K562 (cell line): ENCODE results near the gene KLK10. TPM values are rescaled to one million over a fixed set of nuclear protein-coding genes. Genes with fewer than 3 reads are reported as not detected.

Experiments
- ATAC-seq: fragments of 200-7000 bp; cut with Tn5 transposase; 3 replicates; pipeline ENCODE4 v1.9.1; 2020; ENCODE audit warnings: moderate library complexity
- BruUV-seq: library from RNA; stranded (reverse); fragments of 400-500 nt; replicated peaks from 2 replicates; lab custom pipeline; 2021; lab: Mats Ljungman, UMichigan
- CTCF ChIA-PET: fragments of 300-600 bp; formaldehyde crosslinking; extraction: SDS; loops from one replicate; lab custom pipeline; 2021; ENCODE audit warnings: low intra/inter-chr PET ratio; lab: Yijun Ruan, JAX
- POLR2A ChIA-PET: fragments of 300-600, 350-650 bp; sonication (Branson Sonifier 250); formaldehyde crosslinking; extraction: SDS; loops from one replicate; lab custom pipeline; 2021; ENCODE audit warnings: antibody characterized with exemption, inconsistent platforms; lab: Yijun Ruan, JAX
- DNase-seq, 4 experiments: peaks; one replicate each; pipeline versions ENCODE4 v3.0.0 to v3.0.0-alpha.2; 2011 to 2018; ENCODE audit warnings: low spot score in 3 of 4, mixed read lengths in 3 of 4; ENCODE audit errors: extremely low read depth in 1 of 4
- FAIRE-seq: peaks from 2 replicates; lab custom pipeline; 2011; peaks lifted over from hg19 to GRCh38; lab: Jason Lieb, UNC
- H2AFZ ChIP-seq: 2 replicates; pipeline ENCODE4 v1.6.0; 2011; ENCODE audit warnings: low read depth, low read length, control low read depth, inconsistent platforms
- H3K27ac ChIP-seq: fragments of 200-600 bp; 3 replicates; pipeline ENCODE4 v1.8.0; 2011; ENCODE audit warnings: low read depth, mild to moderate bottlenecking, control low read depth, inconsistent platforms, low read length, moderate library complexity, mixed read lengths; ENCODE audit errors: extremely low read depth
- H3K27me3 ChIP-seq, 2 experiments: fragments of 300-600 bp in 1 of 2; 2 replicates in 1 of 2; 3 replicates in 1 of 2; pipeline versions ENCODE4 v1.6.0 to v1.8.0; 2011; ENCODE audit warnings: inconsistent platforms in 2 of 2, low read length in 2 of 2, mild to moderate bottlenecking in 1 of 2, mixed read lengths in 1 of 2, moderate library complexity in 1 of 2; ENCODE audit not compliant: control insufficient read depth in 2 of 2, insufficient read depth in 2 of 2
- H3K36me3 ChIP-seq: fragments of 300-600 bp; 3 replicates; pipeline ENCODE4 v1.8.0; 2011; ENCODE audit warnings: mild to moderate bottlenecking, low read length, inconsistent platforms; ENCODE audit not compliant: control insufficient read depth, insufficient read depth
- H3K4me1 ChIP-seq, 2 experiments: fragments of 200-600 bp in 1 of 2; replicated peaks in 1 of 2; 2 replicates in 1 of 2; 3 replicates in 1 of 2; pipeline versions ENCODE4 v1.5.1 to v1.8.0; 2011; ENCODE audit warnings: inconsistent platforms in 2 of 2, low read length in 2 of 2, mild to moderate bottlenecking in 1 of 2, mixed read lengths in 1 of 2, moderate library complexity in 1 of 2; ENCODE audit not compliant: control insufficient read depth in 2 of 2, insufficient read depth in 2 of 2
- H3K4me2 ChIP-seq: 2 replicates; pipeline ENCODE4 v1.6.1; 2011; ENCODE audit warnings: low read length, control low read depth, inconsistent platforms, mixed read lengths; ENCODE audit not compliant: insufficient read depth
- H3K4me3 ChIP-seq: fragments of 200-600 bp; sonication (generic), shearing (Covaris generic); 2 replicates; pipeline ENCODE4 v1.5.1; 2016; ENCODE audit warnings: control low read depth, inconsistent platforms
- H3K79me2 ChIP-seq: fragments of 200-600 bp; 3 replicates; pipeline ENCODE4 v1.8.0; 2011; ENCODE audit warnings: low read length, inconsistent platforms; ENCODE audit not compliant: control insufficient read depth, insufficient read depth
- H3K9ac ChIP-seq, 2 experiments: 2 replicates each; pipeline versions ENCODE4 v1.6.0 to v1.6.1; 2011; ENCODE audit warnings: low read depth in 2 of 2, low read length in 2 of 2, control low read depth in 1 of 2, inconsistent platforms in 1 of 2, mild to moderate bottlenecking in 1 of 2, mixed read lengths in 1 of 2; ENCODE audit not compliant: insufficient read depth in 1 of 2
- H3K9me1 ChIP-seq: one replicate; pipeline ENCODE4 v1.6.0; 2011; ENCODE audit warnings: inconsistent platforms, mild to moderate bottlenecking, low read length, moderate library complexity; ENCODE audit not compliant: control insufficient read depth, insufficient read depth
- H3K9me3 ChIP-seq: replicated peaks from 2 replicates; pipeline ENCODE4 v1.5.1; 2011; ENCODE audit warnings: low read depth, low read length, inconsistent platforms; ENCODE audit not compliant: control insufficient read depth, insufficient read depth
- H4K20me1 ChIP-seq: replicated peaks from 2 replicates; pipeline ENCODE4 v1.6.1; 2011; ENCODE audit warnings: low read length, inconsistent platforms, mixed read lengths; ENCODE audit not compliant: control insufficient read depth, insufficient read depth
- DMBX1 ChIP-seq: fragments of 250-450 bp; sonication (Bioruptor Pico); IDR thresholded peaks from 2 replicates; pipeline ENCODE4 v1.8.0; 2022; ENCODE audit warnings: inconsistent platforms, mild to moderate bottlenecking, moderate library complexity, borderline replicate concordance
- E2F3 ChIP-seq: fragments of 250-450 bp; sonication (Bioruptor Pico); IDR thresholded peaks from 2 replicates; pipeline ENCODE4 v1.4.0; 2020; ENCODE audit warnings: mild to moderate bottlenecking
- MTA2 ChIP-seq: fragments of 450-650 bp; IDR thresholded peaks from 2 replicates; pipeline ENCODE4 v1.6.1; 2016; ENCODE audit warnings: low read depth
- NFE2 ChIP-seq: IDR thresholded peaks from 2 replicates; pipeline ENCODE4 v1.6.1; 2014; ENCODE audit warnings: antibody characterized with exemption, low read depth
- PPARD ChIP-seq: fragments of 250-450 bp; sonication (Bioruptor Pico); IDR thresholded peaks from 2 replicates; pipeline ENCODE4 v1.8.0; 2022; ENCODE audit warnings: inconsistent platforms, mild to moderate bottlenecking, moderate library complexity
- SETDB1 ChIP-seq: IDR thresholded peaks from one replicate; pipeline ENCODE4 v1.6.1; 2012; ENCODE audit warnings: low read length, control low read depth, inconsistent platforms
- TEAD4 ChIP-seq, 2 experiments: sonication (generic) in 1 of 2; formaldehyde crosslinking in 1 of 2; IDR thresholded peaks; 2 replicates each; pipeline versions ENCODE4 v1.6.1 to v1.8.0; 2012 to 2022; ENCODE audit warnings: borderline replicate concordance in 1 of 2, inconsistent platforms in 1 of 2, low read length in 1 of 2, mild to moderate bottlenecking in 1 of 2, missing genetic modification reagents in 1 of 2
- WHSC1 ChIP-seq: IDR thresholded peaks from one replicate; pipeline ENCODE4 v1.6.1; 2012; ENCODE audit warnings: low read length, control low read depth, inconsistent platforms
- WGBS: fragments of 100-300 bp; shearing (Covaris generic); methylation state at CpG from one replicate; pipeline ENCODE4 v1.1.6; 2016; ENCODE audit warnings: low coverage, mixed read lengths; ENCODE audit not compliant: insufficient coverage; ENCODE audit errors: missing lambda C conversion rate; 5-methylcytosine and 5-hydroxymethylcytosine counted together
- in situ Hi-C: fragments of 300-500 bp; cut with MboI; formaldehyde crosslinking; loops from 4 replicates; pipeline ENCODE4 v1.15.0; 2018; ENCODE audit warnings: inconsistent platforms, mixed read lengths
- intact Hi-C: fragments of 100-400 bp; cut with micrococcal nuclease; formaldehyde crosslinking; loops from 2 replicates; pipeline ENCODE4 v1.14.2; 2022
- polyA plus RNA-seq, 8 experiments: library from polyadenylated mRNA; depleted of rRNA in 4 of 8; stranded (reverse) in 5 of 8; unstranded in 3 of 8; fragments of >200 nt; fragmentation: Nextera tagmentation in 2 of 8; fragmentation: Illumina TruSeq in 1 of 8; extraction: Ambion mirVana in 2 of 8; extraction: Trizol in 1 of 8; gene quantifications; 2 replicates each; pipeline versions ENCODE4 v1.2.1 to v1.2.3, GENCODE V29; 2011 to 2014; ENCODE audit warnings: inconsistent platforms in 1 of 8, missing spikeins in 1 of 8
- total RNA-seq, 7 experiments: library from RNA; depleted of rRNA in 6 of 7; stranded (reverse); fragments of >200 nt in 6 of 7; fragmentation: Illumina TruSeq in 2 of 7; extraction: Trizol in 2 of 7; gene quantifications; 2 replicates each; pipeline versions ENCODE4 v1.2.1 to v1.2.3, GENCODE V29; 2011 to 2021; ENCODE audit warnings: low replicate concordance in 1 of 7
- TF ChIP-seq, protein P1 (sequence below), 2 experiments: IDR thresholded peaks; 2 replicates each; pipeline ENCODE4 v1.6.1; 2012; ENCODE audit warnings: improper control_type of control experiment in 2 of 2, low read depth in 2 of 2, low read length in 2 of 2, borderline replicate concordance in 1 of 2

The KLK10 gene
- total and polyA plus RNA-seq, 9 of the 15 experiments (the other 6 are each of a cell fraction or from before 2014, with no cell fraction given) = 0.11 TPM; not detected in 8

DNA sequence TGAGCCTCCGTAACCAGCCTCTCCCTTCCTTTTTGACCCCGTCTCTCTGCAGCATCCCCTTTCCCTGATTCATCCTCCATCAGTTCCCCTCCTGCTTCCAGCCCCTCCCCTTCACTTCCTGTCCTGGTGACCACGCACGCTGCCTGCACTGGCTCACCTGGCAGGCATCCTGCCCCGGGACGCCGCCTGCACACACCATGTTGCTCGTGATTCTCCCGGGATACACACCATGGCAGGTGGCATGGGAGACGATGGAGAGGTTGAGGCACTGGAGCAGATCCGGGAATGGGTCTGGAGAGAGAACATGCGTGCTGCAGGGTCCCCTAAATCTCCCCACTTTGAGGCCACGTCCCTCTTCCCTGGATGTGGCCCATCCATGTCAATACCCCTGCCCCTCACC is 11.1 kb upstream of the KLK10 start:
- no peaks in the 10 kb centered on the region for H3K9me3 ChIP-seq
- intact Hi-C loops = no loop called here
- 5% methylated on average over 12 of the region's 13 CpGs for WGBS

DNA sequence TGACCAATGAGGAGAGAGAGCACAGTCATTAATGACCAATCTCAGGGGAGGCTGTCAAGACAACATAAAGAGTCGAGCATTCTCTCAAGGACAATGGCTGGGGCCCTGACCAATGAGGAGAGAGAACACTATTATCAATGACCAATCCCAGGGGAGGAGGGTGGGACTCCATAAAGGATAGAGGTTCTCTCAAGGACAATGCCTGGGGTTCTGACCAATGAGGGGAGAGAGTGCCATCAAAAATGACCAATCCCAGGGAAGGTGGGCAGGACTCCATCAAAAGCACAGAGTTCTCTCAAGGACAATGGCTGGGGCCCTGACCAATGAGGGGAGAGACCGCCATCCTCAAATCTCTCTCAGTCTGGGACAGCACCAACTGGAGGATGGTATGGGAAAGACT is 10.2 kb upstream of the KLK10 start:
- Histone ChIP-seq H3K27ac (no peak overlapping the region), H3K9me1 (peaks cover 2% of the 10 kb centered on the region), H2AFZ (no peak overlapping the region), H3K9me3 (no peaks in the 10 kb centered on the region), H3K79me2 (no peaks in the 10 kb centered on the region), H3K4me3 (no peak overlapping the region), H3K9ac (no peak overlapping the region), H3K36me3 (no peaks in the 10 kb centered on the region), H3K4me1 (peaks cover 0 to 14% of the 10 kb centered on the region in 2 experiments; a peak in 2 of 5 replicates), H3K27me3 (peaks cover 13 to 61% of the 10 kb centered on the region in 2 experiments; a peak in 4 of 5 replicates), H3K4me2 (no peak overlapping the region), H4K20me1 (no peaks in the 10 kb centered on the region)
- 3% methylated on average over 2 of the region's 2 CpGs for WGBS
- peak; percentile 18 to 68 (median 64) for DNase-seq
- POLR2A ChIA-PET = no interaction called here
- ATAC-seq = peak; percentile 80
- in situ Hi-C loops = no loop called here
- peak; percentile 19 for FAIRE-seq
- CTCF ChIA-PET = interaction anchor here (0.6 kb wide), 1 partner anchor 360 kb away, joined by 5 read pairs; no protein-coding TSS in a partner anchor
- intact Hi-C loops = no loop called here
- no TSS peak for BruUV-seq
- no peak for TF ChIP-seq SETDB1
- TF ChIP-seq, protein P1, sequence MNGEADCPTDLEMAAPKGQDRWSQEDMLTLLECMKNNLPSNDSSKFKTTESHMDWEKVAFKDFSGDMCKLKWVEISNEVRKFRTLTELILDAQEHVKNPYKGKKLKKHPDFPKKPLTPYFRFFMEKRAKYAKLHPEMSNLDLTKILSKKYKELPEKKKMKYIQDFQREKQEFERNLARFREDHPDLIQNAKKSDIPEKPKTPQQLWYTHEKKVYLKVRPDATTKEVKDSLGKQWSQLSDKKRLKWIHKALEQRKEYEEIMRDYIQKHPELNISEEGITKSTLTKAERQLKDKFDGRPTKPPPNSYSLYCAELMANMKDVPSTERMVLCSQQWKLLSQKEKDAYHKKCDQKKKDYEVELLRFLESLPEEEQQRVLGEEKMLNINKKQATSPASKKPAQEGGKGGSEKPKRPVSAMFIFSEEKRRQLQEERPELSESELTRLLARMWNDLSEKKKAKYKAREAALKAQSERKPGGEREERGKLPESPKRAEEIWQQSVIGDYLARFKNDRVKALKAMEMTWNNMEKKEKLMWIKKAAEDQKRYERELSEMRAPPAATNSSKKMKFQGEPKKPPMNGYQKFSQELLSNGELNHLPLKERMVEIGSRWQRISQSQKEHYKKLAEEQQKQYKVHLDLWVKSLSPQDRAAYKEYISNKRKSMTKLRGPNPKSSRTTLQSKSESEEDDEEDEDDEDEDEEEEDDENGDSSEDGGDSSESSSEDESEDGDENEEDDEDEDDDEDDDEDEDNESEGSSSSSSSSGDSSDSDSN (IDR thresholded peaks at IDR 0.05; ENCODE audit: borderline replicate concordance in 1 of 2, low read depth in 2 of 2, low read length in 2 of 2) = no peak
- no peak for TF ChIP-seq MTA2
- no peak for TF ChIP-seq DMBX1 (CRISPR knock-in tag)
- TF ChIP-seq PPARD (CRISPR knock-in tag) = no peak
- TF ChIP-seq WHSC1 = no peak

More for the DNA sequence above, 11.1 kb upstream of the KLK10 start:
- TF ChIP-seq TEAD4 (IDR thresholded peaks at IDR 0.05; ENCODE audit: low read length) = no peak
- TF ChIP-seq TEAD4 (CRISPR knock-in tag; IDR thresholded peaks at IDR 0.05; ENCODE audit: borderline replicate concordance) = no peak
- TF ChIP-seq NFE2 = no peak
- no peak for TF ChIP-seq E2F3 (CRISPR knock-in tag)
- H3K27me3 ChIP-seq = peaks cover 15 to 58% of the 10 kb centered on the region in 2 experiments
- H3K4me3 ChIP-seq = no peak overlapping the region
- no peak overlapping the region for H3K9ac ChIP-seq
- no peak overlapping the region for H2AFZ ChIP-seq
- H4K20me1 ChIP-seq = no peaks in the 10 kb centered on the region
- no peak overlapping the region for H3K4me2 ChIP-seq
- DNase-seq = no peak
- POLR2A ChIA-PET = no interaction called here
- ATAC-seq = no peak
- no peaks in the 10 kb centered on the region for H3K79me2 ChIP-seq
- CTCF ChIA-PET = no interaction called here
- H3K36me3 ChIP-seq = no peaks in the 10 kb centered on the region
- no peak overlapping the region for H3K27ac ChIP-seq
- FAIRE-seq = no peak
- H3K9me1 ChIP-seq = peaks cover 2% of the 10 kb centered on the region
- in situ Hi-C loops = no loop called here
- peaks cover 0 to 14% of the 10 kb centered on the region in 2 experiments; a peak in 2 of 5 replicates for H3K4me1 ChIP-seq
- no TSS peak for BruUV-seq
